HEK293 (cell line): ENCODE results near the gene COLQ.

Experiments used
- PATZ1 ChIP-seq: fragments of 450-650 bp; formaldehyde crosslinking; IDR thresholded peaks from 2 replicates; pipeline ENCODE4 v1.5.1; 2016; ENCODE audit warnings: missing biosample characterization, missing genetic modification characterization
- YY1 ChIP-seq: fragments of 450-650 bp; formaldehyde crosslinking; IDR thresholded peaks from 2 replicates; pipeline ENCODE4 v1.5.1; 2018; ENCODE audit warnings: missing biosample characterization, missing genetic modification characterization
- ZNF580 ChIP-seq: fragments of 450-650 bp; formaldehyde crosslinking; IDR thresholded peaks from 2 replicates; pipeline ENCODE4 v1.5.1; 2016; ENCODE audit warnings: missing biosample characterization, missing genetic modification characterization

GRCh38 chr3:15521573-15521965 lies at the start of gene COLQ:
- TF ChIP-seq YY1 (tag by site-specific recombination) (no peak), PATZ1 (no peak), ZNF580 (tag by site-specific recombination) (no peak)
